ELR (cell line): Measurements from ENCODE around the gene GFAP.
A peak's percentile ranks its signal among the peaks of the same experiment; 100 is the strongest.

ENCODE experiments used
- DNase-seq: peaks from one replicate; pipeline ENCODE4 v3.0.0-alpha.2; 2015; ENCODE audit warnings: low read depth

Gene GFAP

DNA sequence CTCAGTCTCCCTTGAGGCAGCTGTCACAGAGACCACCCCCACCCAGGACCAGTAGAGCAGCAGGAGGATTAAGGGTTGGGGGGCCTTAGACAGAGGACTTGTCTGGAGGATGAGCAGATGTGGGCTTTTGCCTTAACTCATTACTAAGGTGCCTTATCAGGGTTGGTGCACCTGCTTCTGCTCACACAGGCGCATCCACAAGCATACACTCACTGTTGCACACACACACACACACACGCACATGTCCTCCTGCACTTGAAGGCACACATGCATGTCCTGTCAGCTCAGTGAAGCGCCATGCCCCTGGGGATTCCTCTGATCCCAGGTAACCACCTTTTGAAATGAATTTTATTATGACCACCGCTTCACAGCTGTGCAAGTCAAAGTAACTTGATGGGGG, 1.2 kb downstream of the GFAP start:
- no peak for DNase-seq

DNA sequence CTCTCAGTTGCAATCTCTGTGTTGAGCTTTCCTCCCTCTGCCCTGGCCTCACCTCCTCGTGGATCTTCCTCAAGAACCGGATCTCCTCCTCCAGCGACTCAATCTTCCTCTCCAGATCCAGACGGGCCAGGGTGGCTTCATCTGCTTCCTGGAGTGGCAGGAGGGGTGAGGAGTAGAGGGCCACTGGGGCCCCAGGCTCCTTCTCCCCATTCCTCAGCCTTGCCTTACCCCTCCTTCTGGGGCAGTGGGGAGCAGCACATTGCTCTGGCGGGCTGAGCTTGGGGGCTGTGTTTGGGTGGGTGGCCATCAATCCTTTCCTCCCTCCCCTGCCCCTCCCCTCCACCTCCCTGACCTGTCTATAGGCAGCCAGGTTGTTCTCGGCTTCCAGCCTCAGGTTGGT, 1.6 kb downstream of the GFAP start:
- DNase-seq, result no peak

DNA sequence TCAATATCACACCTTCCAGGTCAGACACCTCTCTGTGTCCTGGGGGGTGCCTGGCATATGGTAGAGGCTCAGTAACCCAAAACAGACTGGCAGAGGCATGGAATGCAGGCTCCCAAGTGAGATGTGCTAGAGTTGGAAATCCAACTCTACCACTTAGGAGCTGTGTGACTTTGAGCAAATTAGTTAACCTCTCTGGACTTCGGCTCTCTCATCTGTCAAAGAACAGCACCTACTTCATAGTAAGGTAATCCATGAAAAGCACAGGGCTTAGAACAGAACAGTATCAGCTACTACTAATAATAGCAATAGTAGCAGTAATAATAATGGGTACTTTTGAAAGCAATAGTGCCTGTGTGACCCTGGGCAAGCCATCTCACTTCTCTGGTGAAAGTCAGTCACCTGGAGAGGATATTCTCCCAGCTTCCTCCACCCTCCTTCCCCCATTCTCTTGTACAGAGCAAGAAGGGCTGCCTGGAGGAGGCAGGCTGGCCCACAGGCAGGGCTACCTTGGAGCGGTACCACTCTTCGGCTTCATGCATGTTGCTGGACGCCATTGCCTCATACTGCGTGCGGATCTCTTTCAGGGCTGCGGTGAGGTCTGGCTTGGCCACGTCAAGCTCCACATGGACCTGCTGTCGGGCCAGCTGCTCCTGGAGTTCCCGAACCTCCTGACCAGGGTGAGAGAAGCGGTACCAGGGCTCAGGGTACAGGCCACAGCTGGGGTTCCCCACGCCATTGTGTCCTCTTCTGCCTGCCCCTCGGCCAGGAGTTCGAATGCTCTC, 2.3 kb downstream of the GFAP start:
- no peak for DNase-seq

DNA sequence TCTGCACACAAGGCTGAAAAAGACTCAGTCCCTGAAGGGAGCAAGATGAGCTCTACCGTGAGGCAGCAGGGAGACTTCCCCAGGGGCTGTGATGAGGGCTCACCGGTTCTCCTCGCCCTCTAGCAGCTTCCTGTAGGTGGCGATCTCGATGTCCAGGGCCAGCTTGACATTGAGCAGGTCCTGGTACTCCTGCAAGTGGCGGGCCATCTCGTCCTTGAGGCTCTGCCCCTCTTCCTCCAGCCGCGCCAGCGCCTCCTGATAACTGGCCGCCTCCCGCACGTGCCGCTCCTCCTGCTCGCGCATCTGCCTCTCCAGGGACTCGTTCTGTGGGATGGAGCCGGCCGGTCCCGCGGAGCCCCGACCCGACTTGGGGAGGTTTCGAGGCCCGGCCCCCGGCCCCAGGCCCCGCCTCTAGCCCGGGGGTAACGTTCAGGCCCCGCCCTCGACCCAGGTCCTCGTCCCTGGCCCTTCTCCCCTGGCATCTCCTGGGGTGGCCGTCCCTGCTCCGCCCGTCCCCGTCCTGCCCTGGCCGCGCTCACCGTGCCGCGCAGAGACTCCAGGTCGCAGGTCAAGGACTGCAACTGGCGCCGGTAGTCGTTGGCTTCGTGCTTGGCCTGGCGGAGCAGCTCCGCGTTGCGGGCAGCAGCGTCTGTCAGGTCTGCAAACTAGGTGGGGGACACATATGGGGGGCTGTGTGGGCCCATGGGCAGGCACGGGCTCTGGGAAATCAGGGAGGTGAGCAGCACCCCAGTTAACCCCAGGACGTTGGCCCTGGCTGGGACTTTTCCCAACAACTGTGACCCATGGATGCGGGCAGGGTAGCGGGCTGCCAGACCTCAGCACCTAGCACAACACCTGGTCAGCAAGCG, 3.9 kb downstream of the GFAP start:
- peak; percentile 69 for DNase-seq

DNA sequence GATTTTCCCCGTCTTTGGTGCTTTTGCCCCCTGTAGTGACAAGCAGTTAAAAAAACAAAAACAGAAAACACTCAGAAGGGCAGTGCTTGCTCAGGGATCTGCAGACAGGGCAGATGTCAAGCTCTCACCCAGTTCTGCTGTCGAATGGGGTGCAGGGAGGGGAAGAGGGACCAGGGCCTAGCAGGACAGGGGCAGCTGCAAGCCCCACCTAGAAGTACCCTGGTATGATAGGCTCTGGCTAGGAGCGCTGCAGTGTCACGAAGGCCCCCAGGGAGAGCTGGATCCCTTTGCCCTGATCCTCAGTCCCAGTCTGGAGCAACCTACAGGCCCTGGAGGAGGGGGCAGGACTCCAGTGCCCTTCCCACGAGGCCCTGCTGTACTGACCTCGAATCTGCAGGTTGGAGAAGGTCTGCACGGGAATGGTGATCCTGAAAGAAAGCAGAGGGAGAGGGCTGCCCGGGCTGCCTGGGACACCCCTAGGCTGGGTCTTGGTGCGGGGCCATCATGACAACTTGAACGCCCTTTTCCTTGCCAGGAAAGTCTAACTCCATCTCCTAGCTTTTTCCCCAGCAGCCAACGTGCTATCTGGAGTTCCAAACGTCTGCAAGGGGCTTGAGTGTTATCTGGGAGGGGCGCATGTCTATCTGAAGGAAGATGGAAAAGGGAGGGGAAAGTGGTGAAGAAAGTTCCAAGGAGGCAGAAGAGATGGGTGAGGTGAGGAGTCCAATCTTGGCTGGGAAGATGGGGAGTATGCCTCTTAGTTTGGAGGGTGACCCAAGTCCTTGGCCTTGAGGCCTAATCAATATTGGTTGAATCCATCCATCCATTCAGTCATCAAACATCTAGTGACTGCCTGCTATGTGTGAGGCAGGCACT, 4.8 kb downstream of the GFAP start:
- DNase-seq, result no peak

DNA sequence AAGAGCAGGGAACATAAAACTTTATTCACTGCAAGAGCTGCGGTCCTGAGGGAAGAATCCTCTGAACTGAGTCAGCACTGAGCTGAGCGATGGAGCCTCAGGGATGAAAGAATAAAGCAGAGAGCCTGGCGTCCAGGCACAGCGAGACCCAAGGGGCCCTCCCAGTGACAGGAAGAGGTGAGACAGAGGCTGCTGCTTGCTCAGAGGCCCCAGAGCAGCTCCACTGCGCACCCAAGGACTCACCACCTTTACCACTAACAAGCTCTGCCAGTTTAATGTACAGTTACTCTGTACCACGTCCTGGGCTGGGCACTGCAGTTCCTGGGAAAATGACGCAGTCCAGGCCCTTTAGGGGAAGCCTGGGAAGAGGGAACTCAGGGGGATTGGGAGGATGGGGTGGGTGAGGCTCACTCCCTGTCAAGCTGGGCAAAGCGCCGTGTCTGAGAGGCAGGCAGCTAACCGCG, 5.6 kb downstream of the GFAP start:
- DNase-seq, result peak; percentile 98

DNA sequence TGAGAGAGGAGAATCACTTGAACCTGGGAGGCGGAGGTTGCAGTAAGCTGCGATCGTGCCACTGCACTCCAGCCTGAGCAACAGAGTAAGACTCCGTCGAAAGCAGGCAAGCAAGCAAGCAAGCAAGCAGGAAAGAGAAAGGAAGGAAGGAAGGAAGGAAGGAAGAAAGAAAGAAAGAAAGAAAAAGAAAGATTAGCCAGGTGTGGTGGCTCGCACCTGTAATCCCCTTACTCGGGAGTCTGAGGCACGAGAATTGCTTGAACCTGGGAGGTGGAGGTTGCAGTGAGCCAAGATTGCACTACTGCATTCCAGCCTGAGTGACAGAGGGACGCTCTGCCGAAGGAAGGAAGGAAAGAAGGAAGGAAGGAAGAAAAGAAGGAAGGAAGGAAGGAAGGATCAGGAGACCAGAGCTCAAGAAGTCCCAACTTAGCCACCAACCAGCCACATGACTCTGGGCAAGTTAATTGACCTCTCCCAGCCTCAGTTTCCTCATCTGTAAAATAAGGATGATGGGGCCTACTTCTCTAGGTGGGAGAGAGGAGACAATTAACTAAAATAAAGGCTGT, 6.5 kb downstream of the GFAP start:
- no peak for DNase-seq

DNA sequence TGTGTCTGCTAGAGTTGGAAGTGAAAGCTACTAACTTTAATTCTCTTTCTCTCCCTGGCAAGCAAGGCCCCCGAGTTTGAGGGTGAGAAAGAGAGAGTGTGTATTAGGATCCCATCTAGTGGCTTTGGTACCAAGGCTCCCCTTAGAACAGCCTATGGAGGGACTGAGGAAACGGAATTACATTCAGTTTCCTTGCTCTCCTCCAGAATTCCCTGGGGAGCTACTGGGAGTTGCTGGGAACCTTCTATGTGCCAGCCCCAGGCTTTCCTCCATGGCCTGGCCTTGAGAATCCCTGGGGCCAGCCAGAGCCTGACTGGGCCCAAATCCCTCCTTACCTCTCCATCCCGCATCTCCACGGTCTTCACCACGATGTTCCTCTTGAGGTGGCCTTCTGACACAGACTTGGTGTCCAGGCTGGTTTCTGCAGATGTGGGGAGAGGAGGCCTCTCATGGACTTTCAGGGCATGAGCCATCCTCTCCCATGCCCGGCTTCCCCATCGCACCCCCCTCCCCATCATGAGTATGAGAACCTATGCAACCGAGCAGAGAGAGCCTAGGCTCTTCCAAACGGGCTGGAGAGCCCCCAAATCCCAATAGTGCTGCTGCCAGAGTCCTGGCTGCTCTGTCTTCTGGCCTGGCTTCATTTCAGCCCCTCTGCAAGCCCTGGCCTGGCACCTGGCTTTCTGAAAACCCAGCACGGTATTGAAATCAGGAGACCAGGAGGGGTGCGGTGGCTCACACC, 7.4 kb downstream of the GFAP start:
- no peak for DNase-seq

DNA sequence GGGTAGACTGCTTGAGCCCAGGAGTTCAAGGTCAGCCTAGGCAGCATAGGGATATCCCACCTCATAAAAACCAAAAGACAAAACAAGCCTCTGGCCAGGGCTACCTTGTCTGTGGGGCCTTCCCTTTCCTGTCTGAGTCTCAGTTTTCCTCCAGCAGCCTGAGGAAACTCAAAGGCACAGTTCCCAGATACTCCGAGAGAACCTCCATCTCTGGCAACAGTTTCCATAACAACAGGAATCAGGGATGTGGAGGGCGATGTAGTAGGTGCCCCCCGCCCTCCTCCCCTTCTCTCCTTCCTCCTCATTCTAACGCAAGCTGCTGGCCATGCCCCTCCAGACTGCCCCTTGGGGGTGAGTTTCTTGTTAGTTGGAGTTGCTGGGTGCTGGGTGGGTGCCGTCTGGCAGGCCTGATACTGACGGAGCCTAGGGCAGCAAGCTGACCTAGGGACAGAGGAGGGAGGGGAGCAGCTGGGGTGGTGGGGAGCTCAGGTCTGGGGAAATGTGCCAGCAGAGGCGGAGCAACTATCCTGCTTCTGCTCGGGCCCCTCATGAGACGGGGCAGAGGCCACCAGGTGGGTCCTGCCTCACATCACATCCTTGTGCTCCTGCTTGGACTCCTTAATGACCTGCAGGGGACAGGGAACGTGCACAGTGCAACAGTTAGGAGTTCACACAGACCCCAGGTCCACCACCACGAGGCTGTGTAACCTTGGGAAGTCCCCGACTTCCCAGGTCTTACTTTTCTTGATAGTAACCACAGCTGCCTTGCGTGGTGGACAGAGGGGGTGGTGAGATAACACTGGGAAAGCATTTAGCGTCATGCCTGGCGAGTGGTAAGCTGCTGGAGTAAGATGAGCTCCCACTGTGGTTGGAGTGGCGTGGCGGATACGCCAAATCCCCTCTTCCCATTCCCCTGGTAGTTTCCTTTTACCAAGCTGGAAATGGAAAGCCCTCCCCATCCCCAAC, 8.3 kb downstream of the GFAP start:
- DNase-seq, result no peak

DNA sequence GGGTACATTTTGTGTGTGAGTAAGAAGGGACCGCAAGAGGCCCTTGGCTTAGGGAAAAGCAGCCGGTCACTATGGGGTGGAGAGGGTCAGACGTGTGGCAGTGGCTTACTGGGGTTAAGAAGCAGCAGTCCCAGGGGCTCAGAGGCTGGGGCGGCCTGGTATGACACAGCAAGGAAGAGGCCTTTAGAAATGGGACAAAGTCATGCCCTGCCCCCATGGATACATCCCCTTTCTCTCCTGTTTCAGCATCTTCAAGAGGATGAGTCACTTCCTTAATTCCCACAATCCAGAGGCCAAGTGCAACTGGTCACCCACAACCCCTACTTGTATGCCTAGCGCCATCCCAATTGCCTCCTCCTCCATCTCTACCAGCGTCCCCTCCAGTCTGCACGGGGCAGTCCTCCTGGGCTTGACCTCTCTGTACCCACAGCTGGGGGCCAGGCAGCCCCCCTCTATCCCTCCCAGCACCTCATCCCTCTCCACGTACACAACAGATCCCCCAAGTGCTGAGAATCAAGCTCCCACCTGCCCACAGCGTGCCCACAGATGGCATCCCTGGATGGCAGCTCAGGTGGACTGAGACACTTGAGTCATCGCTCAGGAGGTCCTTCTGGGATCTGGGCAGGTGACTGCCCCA, 9.2 kb downstream of the GFAP start:
- DNase-seq, result peak; percentile 99

DNA sequence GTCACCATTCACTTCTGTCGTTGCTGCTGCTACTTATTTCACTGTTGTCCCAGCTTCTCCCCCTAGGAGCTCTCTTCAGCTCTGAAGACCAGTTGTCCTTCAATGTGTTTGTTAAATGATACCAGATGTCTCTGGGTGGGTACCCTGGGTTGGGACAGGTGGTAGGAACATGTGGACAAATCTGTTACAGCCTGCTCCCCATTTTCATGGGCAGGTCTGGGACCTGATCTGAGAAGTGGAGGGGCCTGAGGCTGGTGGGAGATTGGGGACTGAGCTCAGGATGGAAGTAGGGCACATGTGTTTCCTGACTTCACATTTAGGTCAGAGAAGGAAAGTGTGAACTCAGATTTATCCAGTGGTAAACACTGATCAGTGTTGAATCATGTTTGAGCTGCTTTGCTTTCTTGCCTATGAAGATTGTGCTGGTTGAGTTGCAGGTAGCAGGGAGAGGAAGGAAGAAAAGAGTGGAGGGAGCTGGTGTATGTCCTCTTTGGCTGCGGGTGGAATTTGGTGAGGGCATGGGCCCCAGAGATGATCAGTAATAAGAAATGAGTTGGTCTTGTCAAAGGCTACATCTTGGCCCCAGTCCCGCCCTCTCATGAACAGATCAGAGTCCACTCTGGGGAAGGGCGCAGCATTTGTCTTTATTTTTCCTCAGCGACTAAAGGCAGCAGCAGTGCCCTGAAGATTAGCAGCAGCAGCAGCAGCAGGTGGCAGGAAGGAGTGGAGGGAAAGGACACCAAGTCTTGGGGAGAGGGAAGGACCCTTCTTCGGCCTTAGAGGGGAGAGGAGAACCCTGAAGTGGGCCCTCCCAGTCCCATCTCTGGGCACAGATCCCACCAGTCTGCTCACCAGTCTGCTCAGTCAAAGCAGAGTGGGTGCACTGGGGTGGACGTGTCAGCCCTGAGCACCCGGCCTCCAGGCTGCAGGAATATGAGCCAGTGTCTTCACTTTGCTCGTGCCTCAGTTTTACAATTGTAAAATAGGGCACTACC, 10.0 kb downstream of the GFAP start:
- DNase-seq, result no peak

DNA sequence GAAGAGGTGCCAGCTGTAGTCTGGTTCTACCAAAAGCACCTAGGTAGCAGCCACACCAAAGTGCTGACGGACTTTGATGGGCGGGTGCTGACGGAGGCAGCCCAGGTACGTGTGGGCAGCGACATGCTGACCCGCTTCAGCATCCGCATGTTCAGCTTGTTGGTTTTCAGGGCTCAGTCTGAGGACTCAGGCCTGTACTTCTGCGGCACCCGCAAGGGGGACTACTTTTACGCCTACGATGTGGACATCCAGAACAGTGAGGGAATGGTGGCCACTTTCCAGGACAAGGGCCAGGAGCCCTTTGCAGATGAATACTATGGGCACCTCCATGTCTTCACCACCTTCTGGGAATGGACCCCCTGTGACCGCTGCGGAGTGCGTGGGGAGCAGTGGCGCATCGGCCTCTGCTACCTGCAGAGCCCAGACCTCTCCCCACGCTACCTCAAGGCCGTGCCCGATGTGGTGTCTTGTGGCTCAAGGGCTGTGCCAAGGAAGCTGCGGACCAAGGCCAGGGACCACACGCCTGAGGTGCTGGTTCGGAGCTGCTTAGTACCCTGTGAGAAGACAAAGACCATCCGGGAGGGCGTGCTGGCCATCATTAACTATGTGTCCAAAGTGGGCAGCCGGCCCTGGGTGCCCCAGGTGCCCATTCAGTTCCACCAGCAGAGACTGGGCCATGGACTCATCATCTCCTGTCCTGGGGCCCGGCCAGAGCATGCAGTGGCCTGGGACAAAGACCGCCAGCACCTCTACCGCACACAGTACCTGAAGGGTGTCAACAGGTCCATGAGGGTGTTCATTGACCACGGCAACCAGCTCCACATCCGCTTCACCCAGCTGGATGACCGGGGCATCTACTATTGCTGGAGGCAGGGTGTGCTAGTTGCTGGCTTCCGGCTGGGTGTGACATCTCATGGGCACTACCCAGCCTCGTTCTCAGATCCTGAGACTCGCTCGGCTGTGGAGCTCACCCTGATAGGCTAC, 11.0 kb downstream of the GFAP start:
- DNase-seq, result no peak

DNA sequence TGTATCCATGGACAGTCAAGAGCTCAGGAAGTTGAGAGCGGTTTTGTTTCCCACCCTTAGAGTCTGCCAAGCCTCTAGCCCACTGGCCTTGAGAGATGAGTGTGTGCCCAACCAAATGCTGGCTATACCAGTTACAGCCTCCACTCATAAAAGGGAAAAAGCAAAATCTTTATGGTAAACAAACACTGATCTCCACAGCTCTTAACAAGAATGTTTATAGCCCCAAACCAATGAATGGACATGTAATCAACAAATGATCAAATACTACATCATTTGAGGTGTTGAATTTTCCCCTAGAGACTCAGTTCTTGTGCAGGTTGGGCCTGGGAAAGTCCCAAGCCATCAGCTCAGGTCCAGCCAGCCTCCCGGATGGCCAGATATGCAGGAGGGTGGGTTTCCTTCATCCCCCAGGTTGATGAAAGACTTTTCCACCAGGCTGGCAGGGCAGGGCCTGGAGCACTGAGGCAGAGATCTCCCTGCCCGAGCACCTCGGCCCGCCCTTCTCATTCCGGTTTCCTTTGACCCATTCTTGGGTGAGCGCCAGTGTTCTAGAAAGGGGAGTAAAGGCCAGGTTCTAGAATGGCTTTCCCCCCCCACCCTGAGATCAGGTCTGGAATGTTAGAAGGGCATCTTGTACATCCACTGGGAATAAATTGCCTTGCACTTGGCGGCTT, 12.2 kb downstream of the GFAP start:
- DNase-seq, result no peak

DNA sequence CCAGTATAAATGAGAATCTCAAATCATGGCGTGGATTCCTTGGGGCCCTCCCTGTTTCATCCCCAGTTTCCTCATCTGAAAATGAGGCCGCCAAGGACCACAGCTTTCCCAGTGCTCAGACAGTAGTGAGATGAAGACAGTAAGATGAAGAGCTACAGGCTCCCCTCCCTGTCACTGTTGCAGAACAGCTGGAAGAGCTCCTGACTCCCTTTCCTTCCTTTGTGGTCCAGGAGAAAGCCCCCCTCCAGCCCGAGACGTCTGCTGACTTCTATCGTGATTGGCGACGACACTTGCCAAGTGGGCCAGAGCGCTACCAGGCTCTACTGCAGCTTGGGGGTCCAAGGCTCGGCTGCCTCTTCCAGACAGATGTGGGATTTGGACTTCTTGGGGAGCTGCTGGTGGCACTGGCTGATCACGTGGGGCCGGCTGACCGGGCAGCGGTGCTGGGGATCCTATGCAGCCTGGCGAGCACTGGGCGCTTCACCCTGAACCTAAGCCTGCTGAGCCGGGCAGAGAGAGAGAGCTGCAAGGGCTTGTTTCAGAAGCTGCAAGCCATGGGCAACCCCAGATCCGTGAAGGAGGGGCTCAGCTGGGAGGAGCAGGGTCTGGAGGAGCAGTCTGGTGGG, 13.1 kb downstream of the GFAP start:
- no peak for DNase-seq

DNA sequence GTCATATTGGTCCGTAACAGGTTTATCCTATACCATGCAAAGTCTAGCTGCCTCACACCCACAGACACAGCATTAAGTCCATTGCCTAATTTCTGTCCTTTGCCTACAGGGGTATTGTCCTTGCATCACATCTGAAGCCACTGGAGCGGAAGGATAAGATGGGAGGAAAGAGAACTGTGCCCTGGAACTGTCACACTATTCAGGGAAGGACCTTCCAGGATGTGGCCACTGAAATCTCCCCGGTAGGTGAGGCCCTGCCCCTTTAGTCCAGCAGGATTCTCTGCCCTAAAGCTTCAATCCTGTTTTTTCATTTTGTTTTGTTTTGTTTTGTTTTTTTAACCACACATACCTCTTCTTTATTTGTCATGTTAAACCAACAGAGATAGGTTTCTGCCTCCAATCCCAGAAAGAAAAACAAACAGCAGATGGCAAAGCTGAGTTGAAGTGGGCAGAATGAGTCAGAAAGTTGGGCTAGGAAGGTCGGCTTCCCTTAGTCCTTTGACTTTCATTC, 13.8 kb downstream of the GFAP start:
- peak; percentile 87 for DNase-seq

DNA sequence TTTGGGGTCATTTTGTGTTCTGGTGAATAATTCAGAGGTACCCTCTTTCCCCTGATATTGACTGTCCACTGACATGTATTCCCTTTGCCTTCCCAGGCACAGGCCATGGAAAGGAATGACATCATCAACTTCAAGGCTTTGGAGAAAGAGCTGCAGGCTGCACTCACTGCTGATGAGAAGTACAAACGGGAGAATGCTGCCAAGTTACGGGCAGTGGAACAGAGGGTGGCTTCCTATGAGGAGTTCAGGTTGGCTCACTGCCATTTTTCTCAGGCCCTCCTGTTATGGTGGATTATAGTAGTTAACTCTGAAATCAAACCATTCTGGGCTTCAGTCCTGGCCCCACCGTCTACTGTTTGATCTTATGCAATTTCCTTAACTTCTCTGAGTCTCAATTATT, 14.4 kb downstream of the GFAP start:
- DNase-seq, result peak; percentile 85
